Erythroblast (primary cell): ENCODE data around the gene VAV2.

ENCODE experiments used
- GATA1 ChIP-seq: IDR thresholded peaks from 2 replicates; pipeline ENCODE4 v1.6.1; 2011; ENCODE audit warnings: low read depth, mild to moderate bottlenecking, control low read depth, low read length, moderate library complexity
- POLR2A ChIP-seq: IDR thresholded peaks from 2 replicates; pipeline ENCODE4 v1.6.1; 2011; ENCODE audit warnings: mild to moderate bottlenecking, low read length

DNA sequence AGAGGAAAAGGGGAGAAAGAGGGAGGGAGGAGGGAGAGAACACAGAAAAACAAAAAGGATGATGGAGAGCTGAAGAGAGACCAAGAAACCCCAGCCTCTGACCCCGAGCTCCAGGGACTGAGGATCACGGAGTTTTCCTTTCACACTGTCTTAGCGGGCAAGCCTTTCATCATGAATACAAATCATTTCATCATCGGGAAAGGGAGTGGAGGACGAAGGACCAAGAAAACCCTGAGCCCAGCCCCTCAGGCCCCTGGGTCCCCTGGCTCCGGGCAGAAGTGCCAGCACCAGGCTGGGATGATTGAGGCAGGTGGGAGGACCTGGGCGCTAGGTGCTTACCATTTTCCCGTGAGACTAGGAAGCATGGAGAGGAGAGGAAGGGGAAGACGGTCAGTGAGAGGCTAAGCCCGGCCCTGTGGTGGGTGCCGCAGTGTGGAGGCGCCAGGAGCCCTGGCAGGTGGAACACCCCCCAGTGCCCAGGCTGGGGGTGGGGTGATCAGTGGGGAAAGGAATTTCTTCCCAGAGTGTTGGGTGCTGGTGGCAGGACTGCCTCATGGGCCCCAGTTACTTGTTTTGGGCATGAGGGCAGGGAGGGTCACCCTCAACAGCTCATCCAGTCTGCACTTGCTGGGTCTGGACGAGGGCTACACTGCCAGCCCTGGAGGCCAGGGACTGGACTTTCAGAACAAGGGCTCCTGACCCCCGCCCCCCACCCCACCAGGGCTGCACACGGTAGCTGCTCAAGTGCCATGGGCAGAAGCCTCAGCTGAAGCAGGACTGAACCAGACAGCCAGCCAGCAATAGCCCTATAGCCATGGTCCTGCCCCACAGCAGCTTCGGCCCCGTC, 205.0 kb downstream of the VAV2 start:
- no peak for TF ChIP-seq POLR2A
- TF ChIP-seq GATA1, result no peak
